Liver (tissue), 2 donors: ENCODE results near the gene RFX8.

Experiments
- CTCF ChIP-seq: fragments of 150-350 bp; IDR thresholded peaks from 2 replicates; pipeline ENCODE4 v1.5.1; 2017; ENCODE audit warnings: improper control_type of control experiment, low read depth, low read length; ENCODE audit not compliant: missing input control
- REST ChIP-seq: IDR thresholded peaks from 2 replicates; pipeline ENCODE4 v1.6.1; 2016; ENCODE audit warnings: antibody characterized with exemption, mild to moderate bottlenecking
- donor health status: healthy.

DNA sequence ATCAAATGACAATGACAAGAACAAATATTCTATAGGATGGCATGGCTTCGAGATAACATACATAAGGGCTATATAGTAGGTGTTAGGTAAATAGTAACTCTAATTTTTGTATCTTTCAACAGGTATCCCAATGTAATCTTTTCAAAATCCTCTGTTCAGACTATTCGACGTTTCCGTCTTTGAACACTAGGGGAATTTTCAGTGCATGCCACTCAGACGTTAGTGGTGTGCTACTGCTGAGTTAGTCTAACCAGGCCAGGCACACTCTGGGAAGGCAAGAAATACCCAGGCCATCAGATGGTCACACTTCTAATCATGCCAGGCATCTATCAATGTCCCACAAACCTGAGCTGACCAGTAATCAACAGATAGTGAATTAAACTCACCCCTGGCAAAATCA is 73.0 kb downstream of the RFX8 start:
- no peak for TF ChIP-seq CTCF
- TF ChIP-seq REST: no peak
